HG03097 (cell line): Measurements from ENCODE around the gene TGM5.
"Not testable (repeated sequence)": the region's sequence is repeated elsewhere in the genome, so short reads cannot be mapped to it uniquely, and the experiment has no call there.

Source experiments
- ATAC-seq: cut with Tn5 transposase; IDR thresholded peaks from one replicate; pipeline ENCODE4 v1.9.1; 2021; ENCODE audit not compliant: unreplicated experiment, low FRiP score

The TGM5 gene

GRCh38 chr15:43276563-43277200, 10.0 kb upstream of the TGM5 start:
- no peak for ATAC-seq

GRCh38 chr15:43275740-43276562, 9.2 kb upstream of the TGM5 start:
- ATAC-seq = no peak

DNA sequence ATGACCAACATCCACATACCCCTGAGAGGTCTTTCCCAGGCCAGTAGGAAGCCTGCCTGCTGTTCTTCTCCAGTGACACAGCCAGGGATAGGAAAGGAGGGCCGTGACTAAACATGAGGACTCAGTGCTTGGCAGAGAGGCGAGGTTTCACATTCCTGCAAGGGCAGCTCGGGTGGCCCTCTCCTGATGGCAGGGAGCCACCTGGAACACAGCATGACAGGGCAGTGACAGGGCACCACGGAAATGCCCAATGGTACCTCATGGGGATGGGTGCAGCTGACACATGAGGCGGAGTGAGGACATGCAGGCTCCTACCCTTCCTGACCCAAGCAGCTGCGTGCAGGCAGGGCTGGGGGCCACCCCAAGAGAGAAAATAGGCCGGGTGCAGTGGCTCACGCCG, 7.4 kb upstream of the TGM5 start:
- no peak for ATAC-seq

- ATAC-seq = no peak
Measured at GRCh38 chr15:43273243-43273642, 6.5 kb upstream of the TGM5 start.

- not testable (repeated sequence) for ATAC-seq
Measured at GRCh38 chr15:43271908-43272307, 5.2 kb upstream of the TGM5 start.

DNA sequence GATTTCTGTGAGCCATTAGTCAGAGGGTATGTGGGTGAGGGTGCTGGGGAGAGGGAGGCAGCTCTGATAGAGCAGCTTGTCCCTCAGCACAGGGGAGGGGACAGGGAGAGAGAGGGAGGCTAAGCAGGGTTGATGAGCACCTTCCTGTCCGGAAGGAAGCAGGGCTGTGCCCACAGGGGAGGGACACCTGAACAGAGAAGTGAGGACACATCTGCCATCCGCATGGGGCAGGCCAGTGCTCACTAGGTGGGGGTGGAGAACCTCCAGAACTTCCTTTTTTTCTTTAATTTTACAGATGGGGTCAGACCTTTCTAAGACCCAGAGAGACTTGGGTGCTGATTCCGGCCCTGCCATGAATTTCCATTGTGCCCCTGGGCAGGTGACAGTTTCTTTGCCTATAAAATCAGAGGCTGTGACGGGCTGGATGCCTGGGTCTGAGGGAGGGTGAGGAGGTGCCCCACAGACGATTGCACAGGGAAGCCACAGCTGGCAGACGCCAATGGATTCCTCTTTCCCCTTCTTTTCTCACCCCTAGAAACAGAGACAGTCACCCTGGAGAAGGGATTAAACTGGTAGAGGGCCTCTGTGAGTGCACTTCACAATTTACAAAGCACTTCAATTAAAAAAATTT, 4.1 kb upstream of the TGM5 start:
- no peak for ATAC-seq

DNA sequence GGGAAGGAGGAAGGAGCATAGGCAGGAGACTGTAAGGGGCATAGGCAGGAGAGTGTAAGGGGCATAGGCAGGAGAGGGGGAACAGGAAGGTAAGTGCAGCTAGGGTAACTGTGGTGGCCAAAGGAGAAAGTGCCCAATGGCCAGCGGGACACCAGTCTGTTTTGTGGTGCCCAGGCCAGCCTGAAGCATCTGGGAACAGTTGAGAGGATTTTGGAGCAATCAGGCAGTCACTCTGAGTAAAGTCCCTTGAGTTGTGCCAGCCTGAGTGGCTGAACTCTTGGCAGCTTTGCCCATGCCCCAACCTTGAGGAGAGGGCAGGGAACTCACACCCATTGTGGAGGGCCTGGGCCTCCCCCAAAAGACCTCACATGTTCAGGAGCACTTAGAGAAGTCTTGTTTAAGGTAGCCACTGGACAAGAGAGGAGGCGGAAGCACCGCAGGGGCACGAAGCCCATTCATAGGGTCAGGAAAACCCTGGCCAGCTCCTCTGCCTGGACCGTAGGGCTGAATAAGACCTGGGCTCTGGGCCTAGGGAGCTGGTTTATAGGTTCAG, 3.5 kb upstream of the TGM5 start:
- ATAC-seq = no peak

DNA sequence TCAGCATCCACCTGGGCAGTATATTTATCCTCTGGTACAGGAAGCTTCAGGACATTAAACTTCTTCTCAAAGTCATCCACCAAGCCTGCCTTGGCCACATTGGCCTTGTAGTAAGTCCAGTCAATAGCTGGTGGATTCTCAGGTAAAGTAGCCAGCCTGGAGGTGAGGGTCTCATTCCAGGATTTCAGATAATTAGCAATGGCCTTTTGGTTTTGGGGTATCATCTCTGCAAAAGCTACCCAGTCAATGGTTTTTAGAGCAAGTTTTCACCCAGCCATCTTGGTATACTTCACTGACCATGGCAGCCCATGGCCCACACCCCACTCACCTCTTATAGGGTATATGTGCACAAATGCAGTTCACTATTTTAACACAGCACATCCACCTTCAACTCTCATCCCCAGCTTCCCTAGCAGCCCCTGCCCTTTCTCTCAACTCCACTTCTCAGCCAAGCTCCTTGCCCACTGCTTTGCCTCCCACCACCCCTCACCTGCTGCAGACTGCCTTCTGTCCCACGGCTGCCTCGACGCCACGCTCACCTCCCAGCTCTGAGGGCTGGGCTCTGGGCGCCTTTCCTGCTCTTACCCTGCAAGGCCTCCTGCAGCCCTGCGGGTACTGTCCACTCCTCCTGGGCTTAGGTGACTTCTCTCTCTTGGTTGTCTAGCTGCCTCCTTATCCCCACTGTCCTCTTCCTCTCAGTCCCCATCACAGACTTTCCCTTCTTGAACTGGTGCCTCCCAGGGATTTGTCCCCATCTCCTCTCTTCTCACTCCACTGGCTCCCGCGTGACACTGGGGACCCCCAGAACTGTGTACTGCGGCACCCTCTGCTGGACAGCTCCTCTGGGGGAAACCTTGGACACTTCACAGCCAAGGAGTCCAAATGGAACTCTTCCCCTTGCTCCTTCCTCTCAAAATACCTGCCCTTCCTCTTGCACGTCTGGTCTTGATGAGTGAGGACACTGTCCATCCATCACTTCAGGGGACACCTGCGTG, 1.7 kb upstream of the TGM5 start:
- ATAC-seq = no peak

DNA sequence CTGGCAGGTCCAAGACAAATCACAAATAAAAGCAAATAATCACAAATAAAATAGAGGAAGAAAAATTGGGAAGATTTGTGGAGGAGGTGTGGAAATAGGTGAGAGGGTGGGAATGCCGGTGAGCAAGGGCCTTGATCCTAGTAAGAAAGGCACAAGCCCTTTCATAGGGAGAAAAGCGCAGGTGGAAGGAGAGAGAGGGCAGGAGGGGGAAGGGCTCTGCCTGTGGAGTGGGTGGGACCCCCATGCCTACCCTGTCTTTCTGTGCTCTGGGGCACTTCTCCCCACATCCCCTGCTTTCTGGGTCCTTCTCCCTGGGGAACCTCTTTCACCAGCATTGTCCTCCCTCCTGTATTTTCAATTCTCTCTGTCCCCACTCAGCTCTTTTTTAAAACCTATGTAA, 711 bp upstream of the TGM5 start:
- ATAC-seq = no peak

DNA sequence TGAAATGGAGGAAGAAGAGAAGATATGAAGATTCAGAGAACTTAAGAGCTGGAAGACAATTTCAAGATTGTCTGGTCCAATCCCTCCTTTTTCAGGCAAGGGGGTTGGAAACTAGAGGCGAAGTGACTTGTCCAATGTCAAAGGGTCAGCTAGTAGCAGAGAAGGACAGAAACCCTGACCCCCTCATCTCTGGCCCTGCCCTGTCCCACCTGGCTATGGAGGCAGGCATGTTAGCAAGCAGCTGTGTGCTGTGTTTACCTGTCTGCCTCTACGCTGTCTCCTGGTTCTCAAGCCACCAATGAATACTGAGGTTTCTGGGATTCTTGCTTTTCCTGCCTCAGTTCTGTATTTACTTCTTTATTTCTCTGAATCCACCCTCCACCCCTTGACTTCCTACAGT, 342 bp downstream of the TGM5 start:
- no peak for ATAC-seq

GRCh38 chr15:43260011-43260615, 6.6 kb downstream of the TGM5 start:
- ATAC-seq = no peak

DNA sequence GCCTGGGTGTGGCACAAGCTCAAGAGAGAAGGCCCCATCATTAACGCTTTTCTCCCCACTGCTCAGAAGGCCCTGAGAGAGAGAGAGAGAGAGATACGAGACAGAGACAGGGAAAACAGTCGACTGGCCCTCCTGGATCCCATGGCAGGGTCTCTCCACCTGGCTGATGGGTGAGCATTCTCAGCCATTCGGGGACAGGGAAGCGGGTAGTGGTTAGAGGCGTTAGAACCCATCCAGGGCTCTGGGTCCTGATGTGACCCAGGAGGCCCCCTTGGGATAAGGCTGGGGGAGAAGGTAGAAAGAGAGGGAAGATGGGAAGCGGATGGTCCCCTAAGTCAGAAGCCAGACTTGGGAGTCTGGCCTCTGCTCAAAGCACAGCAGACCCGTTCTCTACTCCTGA, 7.9 kb downstream of the TGM5 start:
- ATAC-seq = no peak

DNA sequence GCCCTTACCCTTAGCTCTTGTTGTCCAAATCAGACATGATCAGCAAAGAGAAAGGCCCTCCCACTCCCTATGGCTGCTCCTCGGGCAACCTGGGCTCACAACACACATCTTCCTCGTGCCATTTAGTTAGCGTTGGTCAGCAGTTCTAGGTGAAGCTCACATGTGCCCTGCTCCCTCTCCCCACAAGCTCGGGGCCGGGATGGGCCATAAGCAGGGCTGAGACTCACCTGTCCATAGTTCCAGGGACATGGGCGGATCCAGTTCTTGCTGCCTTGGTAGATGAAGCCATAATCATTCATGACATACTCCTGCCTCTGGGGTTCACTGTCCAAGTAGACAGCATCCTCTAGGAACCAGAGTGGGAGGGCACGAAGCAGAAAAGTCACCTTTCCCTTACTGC, 10.4 kb downstream of the TGM5 start:
- ATAC-seq = no peak

DNA sequence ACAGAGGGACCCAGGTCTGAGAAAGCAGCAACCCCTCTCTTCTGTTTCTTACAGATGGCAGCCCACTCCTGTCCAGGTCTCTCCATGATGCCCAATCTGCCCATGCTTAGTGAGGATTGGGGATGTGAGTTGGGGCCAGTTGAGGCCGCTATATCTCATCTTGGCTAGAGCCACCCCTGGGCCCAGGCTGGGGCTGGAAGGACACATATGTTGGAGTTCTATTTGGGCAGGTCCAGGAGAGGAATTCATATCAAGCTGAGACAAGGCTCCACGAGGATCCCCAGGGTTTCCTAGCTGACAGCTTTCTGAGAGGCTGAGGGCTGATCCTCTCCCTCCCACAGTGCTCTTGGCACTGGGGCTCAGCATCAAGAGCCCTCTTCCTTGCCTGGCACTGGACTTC, 11.4 kb downstream of the TGM5 start:
- no peak for ATAC-seq

DNA sequence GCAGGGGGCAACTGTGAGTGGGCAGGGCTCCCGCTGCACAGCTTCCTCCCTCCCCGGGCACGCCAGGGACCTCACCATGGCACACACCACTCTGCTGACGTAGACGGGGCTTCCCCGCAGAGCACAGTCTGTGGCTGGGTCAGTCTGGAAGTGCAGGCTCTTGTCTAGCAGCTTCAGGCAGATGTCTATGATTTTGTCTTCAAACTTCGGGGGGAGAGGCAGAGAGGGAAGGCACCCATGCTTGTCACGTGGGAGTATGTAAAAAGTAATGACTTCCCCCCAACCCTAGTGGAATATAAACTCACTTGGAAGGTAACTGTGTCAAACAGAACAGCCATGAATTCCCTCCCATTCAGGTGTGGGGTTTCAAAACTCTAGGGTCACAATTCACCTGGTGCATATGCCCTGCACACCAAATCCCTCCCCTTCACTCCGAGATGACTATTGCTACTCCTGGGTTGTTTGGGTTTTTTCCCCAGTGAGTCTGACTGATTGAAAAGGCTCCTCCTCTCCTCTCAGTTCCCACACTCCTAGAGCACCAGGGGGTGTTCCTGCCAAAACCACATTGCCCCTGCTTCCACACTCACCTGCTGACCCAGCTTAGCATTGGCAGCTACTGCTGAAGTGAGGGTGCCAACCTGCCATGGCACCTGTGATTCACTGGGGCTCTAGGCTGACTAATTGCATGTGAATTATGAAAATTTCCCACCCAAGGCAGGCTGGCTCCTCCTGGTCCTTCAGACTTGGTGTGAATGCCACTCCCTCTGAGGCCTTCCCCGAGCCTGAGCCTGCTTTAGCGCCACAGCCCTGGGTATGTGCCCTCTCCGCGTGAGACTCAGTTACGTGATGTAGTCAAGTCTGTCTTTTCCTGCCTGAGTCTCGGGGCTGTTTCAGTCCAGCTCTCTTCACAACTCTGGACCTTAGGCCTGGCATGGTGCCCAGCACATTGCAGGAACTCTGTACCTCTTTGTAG, 13.0 kb downstream of the TGM5 start:
- ATAC-seq = peak; percentile 40

GRCh38 chr15:43251871-43252250, 14.9 kb downstream of the TGM5 start:
- ATAC-seq = no peak

DNA sequence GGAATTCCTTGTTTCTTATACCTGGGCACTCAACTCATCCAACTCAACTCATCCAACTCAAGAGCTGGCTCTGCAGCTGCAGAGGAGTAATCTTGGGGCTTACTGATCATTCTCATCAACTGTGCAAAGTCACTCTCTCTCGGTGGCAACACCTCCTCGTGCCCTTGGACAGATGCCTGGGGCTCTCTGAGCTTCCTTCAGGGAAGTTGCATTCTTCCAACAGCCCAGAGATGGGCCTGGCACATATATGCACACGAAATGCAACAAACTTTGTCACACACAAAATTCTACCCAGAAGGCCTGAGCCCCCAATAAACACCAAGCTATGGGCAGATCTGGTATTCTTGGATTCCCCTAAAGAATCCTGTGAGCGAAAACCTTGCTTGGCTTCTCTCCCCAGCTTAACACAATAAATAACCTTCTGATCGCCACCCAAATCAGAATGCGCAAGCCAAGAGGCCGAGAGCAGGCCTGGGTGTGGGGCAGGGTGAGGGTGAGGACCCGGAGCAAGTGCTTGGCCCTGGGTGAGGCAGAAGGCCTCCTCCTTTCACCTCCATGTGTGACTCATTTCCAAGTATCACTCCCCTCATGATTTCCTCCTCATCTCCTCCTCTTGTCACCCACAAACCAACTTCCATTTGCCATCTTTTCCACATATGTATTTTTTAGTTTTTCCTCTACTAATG, 15.4 kb downstream of the TGM5 start:
- ATAC-seq = no peak

DNA sequence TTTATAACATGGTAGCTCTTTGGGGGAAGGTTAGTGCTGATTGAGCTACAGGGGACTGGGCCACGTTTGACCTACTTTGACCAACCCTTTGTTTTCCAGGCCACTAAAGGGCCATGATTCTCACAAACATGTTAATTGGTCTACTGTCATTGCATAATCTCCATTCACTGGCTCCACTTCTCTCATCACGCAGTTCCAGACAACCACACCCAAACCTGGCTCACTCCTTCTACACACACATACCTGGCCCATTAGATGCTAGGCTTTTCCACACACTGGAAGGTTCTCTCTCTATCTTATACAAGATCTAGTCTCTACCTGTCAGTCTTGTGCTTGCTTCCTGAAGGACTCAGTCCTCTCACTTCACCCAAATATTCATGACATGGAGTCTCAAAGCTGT, 15.9 kb downstream of the TGM5 start:
- no peak for ATAC-seq
